Hematopoietic multipotent progenitor cell (in vitro differentiated cells): ENCODE measurements around the gene SGPL1. TPM values are rescaled to one million over a fixed set of nuclear protein-coding genes. Genes with fewer than 3 reads are reported as not detected.
"Not testable (repeated sequence)": the region's sequence is repeated elsewhere in the genome, so short reads cannot be mapped to it uniquely, and the experiment has no call there.

Experiments used
- DNase-seq, 3 donors: peaks; one replicate each; pipeline ENCODE4 v3.0.0-alpha.2; 2011 to 2015; ENCODE audit warnings: low read depth in 2 of 3, low spot score in 2 of 3
- total RNA-seq: library from RNA; depleted of rRNA; stranded (reverse); fragments of >200 nt; gene quantifications from one replicate; pipeline ENCODE4 v1.2.3, GENCODE V29; 2012

The SGPL1 gene
- total RNA-seq, 1 donor = 15.6 TPM

DNA sequence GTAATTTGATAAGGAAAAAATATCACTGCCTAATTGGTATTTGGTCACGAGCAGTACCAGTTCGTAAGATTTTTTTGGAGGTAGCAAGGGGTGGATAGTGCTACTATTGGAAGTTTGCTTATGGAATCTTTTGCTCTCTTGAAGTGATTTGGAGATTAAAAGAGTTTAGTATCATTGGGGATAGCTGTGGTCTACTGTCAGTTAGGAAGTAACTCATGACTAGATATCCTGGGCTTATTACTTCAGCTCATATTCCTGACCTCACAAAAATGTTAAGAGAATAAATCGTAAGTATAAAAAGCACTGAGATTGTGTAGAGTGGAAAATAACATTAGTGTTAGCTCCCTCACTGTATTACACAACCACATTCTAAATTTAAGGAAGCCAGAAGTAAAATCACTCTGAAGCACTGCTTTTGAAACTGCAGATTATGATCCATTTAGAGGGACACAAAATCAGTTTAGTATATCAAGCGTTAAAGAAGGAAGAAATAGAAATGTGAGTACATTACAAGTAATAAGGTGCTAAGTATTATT is 22.6 kb downstream of the SGPL1 start:
- DNase-seq = no peak

DNA sequence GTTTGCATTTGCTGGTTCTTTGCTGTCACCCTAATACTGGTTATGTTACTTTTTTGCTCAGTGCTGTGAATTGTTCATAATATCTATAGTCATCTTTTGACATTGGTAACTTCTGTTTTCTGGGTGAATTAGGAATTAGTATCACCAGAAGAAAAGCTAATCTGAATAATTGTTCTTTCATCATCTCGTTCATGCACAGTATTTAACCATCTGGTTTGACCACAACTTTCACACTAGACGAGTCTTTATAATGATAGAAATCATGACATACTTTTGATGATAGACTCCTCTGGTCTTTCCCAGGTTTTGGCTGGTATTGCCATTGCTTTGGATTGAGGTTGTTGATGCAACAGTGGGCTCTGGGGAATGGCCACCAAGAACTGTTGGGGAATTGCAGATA is 25.1 kb downstream of the SGPL1 start:
- no peak for DNase-seq

- DNase-seq = no peak
Observed at GRCh38 chr10:70843333-70843732, 27.6 kb downstream of the SGPL1 start.

GRCh38 chr10:70843776-70844489 is 28.2 kb downstream of the SGPL1 start:
- no peak for DNase-seq

GRCh38 chr10:70845256-70845655 is 29.5 kb downstream of the SGPL1 start:
- no peak for DNase-seq

- no peak for DNase-seq
Observed at GRCh38 chr10:70845816-70846215, 30.1 kb downstream of the SGPL1 start.

DNA sequence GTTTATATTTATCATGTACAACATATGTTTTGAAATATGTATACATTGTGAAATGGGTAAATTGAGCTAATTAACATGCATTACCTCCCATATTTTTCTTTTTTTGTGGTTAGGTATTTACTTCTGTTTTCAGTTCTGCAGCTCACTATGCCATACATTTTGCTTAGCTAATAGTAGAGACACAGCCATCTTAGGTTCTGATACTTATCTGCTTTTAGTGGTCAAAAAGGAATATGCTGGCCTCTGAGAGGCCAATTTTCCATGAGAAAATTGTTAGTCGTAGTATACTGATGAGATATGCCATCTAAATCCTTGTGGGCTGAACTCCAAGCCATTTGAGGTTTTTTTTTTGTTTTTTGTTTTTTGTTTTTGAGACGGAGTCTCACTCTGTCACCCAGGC is 31.0 kb downstream of the SGPL1 start:
- DNase-seq = no peak

- no peak for DNase-seq
Observed at GRCh38 chr10:70847659-70848360, 32.1 kb downstream of the SGPL1 start.

DNA sequence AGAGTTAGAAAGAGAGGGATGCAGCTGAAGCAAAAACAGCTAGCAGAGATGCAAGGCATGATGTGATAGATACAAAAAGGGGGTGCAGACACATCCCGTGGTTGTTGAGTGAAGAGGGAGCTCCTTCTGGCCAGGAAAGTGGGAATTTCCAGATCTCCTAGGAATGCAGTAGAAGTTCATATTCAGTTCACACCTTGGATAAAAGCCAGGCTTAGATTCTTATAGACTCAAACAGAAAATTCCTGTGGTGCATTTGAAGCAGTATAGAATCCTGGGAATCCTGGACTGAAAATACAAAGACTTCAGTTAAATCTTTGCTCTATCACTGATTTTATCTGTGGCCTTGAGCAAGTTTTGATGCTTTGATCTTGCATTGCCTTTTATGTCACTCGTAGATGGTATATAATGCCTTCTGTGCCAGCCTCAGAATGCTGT is 33.9 kb downstream of the SGPL1 start:
- DNase-seq = no peak

- no peak for DNase-seq
Observed at GRCh38 chr10:70850097-70850496, 34.3 kb downstream of the SGPL1 start.

DNA sequence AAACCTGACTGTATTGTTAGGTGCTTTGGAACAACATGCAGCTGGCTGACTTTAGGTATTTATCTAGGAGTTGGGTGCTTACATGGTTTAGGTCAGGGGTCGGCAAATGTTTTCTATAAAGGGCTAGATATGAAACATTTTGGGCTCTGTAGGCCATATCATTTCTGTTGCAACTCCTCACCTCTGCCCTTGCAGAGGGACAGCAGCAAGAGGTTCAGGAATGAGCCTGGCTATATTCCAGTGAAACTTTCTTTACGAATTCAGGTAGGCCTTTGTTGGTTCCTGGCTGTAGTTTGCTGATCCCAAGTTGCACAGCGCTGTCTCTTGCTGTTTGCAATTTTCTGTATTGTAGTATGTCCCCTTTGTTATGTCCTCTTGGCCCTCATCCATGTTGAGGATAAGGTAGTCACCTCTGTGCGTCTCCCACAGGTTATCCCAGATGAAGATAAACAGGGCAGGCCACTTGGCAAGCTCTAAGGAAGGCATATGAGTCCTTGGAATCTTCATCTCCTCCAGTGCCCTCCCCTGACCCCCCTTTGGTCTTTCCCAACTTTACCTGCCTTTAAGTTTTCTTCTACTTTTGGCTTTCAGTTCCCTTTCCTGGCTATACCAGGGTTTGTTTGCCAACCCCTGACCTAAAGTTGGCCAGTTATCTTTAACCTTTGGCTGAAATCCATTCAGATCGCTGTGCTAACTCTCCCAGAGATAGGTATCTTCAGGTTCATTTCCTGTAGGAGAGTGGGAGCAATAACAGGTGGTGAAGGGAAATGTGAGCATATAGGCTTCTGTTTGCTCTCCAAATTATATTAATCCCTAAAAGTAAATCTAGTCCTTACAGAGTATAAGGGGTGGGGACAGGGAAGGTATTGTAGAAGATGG is 36.1 kb downstream of the SGPL1 start:
- DNase-seq = no peak

DNA sequence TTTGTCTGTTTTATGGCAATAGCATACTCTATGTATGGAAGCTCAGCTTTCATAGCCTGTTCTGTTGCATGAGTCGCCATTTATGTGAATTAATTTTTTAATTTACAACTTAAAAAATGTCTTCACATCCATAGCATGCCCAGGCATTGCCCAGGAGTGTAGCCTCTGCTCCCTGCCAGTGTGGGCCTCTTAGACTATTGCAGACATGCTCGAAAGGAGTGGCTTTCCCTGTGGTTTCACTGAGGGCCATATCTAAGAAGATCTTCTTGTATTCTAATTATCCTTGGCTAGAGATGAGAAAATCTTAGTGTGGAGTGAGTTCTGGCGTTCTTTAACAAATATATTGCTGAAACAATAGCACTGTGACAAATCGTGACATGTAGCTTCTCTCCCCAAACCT is 37.3 kb downstream of the SGPL1 start:
- no peak for DNase-seq

DNA sequence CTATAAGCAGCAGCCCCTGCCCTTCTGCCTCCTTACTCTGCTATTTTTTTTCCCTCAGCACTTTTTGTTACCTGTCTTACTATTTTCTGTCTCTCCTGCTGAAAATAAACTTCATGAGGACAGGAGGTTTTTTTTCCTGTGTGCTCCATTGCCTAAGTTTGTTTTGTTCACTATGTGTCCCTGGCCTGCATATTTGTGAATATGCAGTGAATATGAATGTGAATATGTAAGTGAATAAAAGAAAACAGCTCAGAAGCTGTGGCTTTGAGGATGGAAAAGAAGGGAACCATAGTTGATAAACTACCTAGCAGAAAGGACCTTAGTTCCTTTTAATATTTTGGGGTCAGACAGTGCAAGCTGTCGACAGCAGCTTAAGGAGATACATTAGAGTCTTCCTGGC is 37.7 kb downstream of the SGPL1 start:
- no peak for DNase-seq

DNA sequence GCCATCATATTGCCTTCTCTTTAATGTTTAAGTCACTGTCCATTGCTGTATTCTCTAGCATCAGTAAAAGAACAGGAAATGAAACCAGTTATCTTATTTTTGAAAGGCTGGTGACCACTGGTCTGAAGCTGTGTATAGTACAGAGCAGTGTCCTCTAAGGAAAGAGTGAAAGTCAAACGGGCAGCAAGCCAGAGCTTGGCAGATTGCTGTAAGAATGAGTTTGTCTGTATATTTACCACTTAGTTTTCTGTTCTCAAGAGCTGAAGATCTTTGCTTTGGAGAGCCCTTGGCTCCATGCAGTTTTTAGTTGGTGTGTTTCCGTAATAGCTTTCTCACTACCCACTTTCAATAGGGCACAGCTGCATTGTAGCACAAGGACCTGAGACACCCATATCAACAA is 40.7 kb downstream of the SGPL1 start:
- no peak for DNase-seq

DNA sequence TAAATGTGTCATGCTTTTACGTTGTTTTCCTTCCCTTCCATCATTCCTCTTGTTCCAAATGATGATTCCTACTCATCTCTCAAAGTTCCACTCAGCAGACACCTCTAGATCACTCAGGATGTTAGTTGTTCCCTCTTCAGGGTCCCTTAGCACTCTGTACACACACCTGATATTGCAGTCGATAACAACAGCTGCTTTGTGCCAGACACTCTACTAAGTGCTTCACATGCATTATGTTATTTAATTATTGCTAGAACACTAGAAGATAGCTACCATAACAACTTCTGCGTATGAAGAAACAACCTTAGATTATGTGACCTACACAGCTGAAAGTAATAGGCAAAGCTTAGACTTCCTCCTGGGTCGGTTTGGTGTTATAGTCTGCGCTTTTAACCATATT is 43.0 kb downstream of the SGPL1 start:
- no peak for DNase-seq

GRCh38 chr10:70861495-70862197 is 45.9 kb downstream of the SGPL1 start:
- not testable (repeated sequence) for DNase-seq

- DNase-seq = no peak
Observed at GRCh38 chr10:70863470-70864160, 47.9 kb downstream of the SGPL1 start.

GRCh38 chr10:70864935-70865334 is 49.2 kb downstream of the SGPL1 start:
- DNase-seq = no peak

DNA sequence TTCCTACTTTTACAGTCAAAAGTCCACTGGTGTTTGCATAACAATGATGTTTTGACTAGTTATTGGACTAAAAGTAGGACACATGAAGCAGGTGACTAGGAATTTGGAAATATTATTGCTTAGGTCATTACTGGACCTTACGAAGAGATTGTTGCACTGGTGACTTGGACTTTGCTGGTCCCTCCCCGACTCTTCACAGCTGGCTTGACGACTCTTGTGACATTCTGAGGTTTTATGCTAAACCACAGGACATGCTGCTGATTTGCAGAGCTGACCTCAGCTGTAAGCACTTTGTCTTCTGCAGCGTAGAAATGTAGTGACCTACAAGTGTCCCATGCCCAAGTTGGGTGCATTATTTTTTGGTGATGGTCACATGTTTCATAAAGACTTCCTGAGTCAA is 50.7 kb downstream of the SGPL1 start:
- DNase-seq = no peak

- DNase-seq = no peak
Observed at GRCh38 chr10:70872291-70872690, 56.5 kb downstream of the SGPL1 start.
